Glutamatergic neuron (in vitro differentiated cells): ENCODE results near the gene TBCB. TPM values are rescaled to one million over a fixed set of nuclear protein-coding genes. Genes with fewer than 3 reads are reported as not detected.

Experiments
- DNase-seq: peaks from one replicate; pipeline ENCODE4 v3.0.0; 2022
- H3K27ac Mint-ChIP-seq: one replicate; pipeline ENCODE4 v1.8.0; 2020; ENCODE audit warnings: mild to moderate bottlenecking, mixed read lengths, inconsistent platforms; ENCODE audit not compliant: unreplicated experiment
- H3K27me3 Mint-ChIP-seq: one replicate; pipeline ENCODE4 v1.8.0; 2020; ENCODE audit warnings: mild to moderate bottlenecking, moderate library complexity, mixed read lengths, inconsistent platforms; ENCODE audit not compliant: unreplicated experiment
- H3K36me3 Mint-ChIP-seq: one replicate; pipeline ENCODE4 v1.8.0; 2020; ENCODE audit warnings: mild to moderate bottlenecking, mixed read lengths, inconsistent platforms; ENCODE audit not compliant: unreplicated experiment
- H3K4me1 Mint-ChIP-seq: one replicate; pipeline ENCODE4 v1.8.0; 2020; ENCODE audit warnings: mild to moderate bottlenecking, low read depth, mixed read lengths, inconsistent platforms; ENCODE audit not compliant: unreplicated experiment
- H3K4me3 Mint-ChIP-seq: one replicate; pipeline ENCODE4 v1.8.0; 2020; ENCODE audit warnings: mild to moderate bottlenecking, mixed read lengths, inconsistent platforms; ENCODE audit not compliant: unreplicated experiment
- H3K9me3 Mint-ChIP-seq: one replicate; pipeline ENCODE4 v1.8.0; 2020; ENCODE audit warnings: mild to moderate bottlenecking, moderate library complexity, mixed read lengths, inconsistent platforms; ENCODE audit not compliant: unreplicated experiment
- CTCF ChIP-seq: fragments of 200-600 bp; sonication (generic); IDR thresholded peaks from one replicate; pipeline ENCODE4 v1.5.0; 2021; ENCODE audit not compliant: partially characterized antibody, unreplicated experiment
- total RNA-seq: library from RNA; stranded (reverse); fragmentation: NEBNext Ultra II Directional; extraction: Animal tissue kit (Norgen Biotek cat#: 25700); gene quantifications from one replicate; pipeline ENCODE4 v1.2.1, GENCODE V29; 2021; ENCODE audit not compliant: unreplicated experiment

Gene TBCB
- total RNA-seq, 1 donor from 2014 or later = 337 TPM

- Mint-ChIP-seq H3K27me3 (peaks cover 5% of the 10 kb centered on the region), H3K36me3 (no peaks in the 10 kb centered on the region), H3K4me3 (no peak overlapping the region), H3K9me3 (peaks cover 5% of the 10 kb centered on the region), H3K27ac (no peak overlapping the region), H3K4me1 (no peaks in the 10 kb centered on the region)
- TF ChIP-seq CTCF = no peak
- no peak for DNase-seq
Measured at GRCh38 chr19:36103040-36103626, 12.1 kb upstream of the TBCB start.

- no peak for DNase-seq
- Mint-ChIP-seq H3K9me3 (peaks cover 5% of the 10 kb centered on the region), H3K27me3 (peaks cover 5% of the 10 kb centered on the region), H3K4me1 (no peaks in the 10 kb centered on the region), H3K27ac (no peak overlapping the region), H3K4me3 (no peak overlapping the region), H3K36me3 (no peaks in the 10 kb centered on the region)
- TF ChIP-seq CTCF = no peak
Measured at GRCh38 chr19:36103842-36104552, 11.3 kb upstream of the TBCB start.

GRCh38 chr19:36106441-36106840, 8.8 kb upstream of the TBCB start:
- TF ChIP-seq CTCF = no peak

GRCh38 chr19:36106991-36107390, 8.3 kb upstream of the TBCB start:
- no peak for TF ChIP-seq CTCF
- no peak for DNase-seq
- H3K9me3 Mint-ChIP-seq = peaks cover 7% of the 10 kb centered on the region
- H3K36me3 Mint-ChIP-seq = no peaks in the 10 kb centered on the region
- H3K4me3 Mint-ChIP-seq = no peak overlapping the region
- H3K4me1 Mint-ChIP-seq = peaks cover 6% of the 10 kb centered on the region
- peaks cover 5% of the 10 kb centered on the region for H3K27me3 Mint-ChIP-seq
- H3K27ac Mint-ChIP-seq = no peak overlapping the region

More at GRCh38 chr19:36106441-36106840, 8.8 kb upstream of the TBCB start:
- Mint-ChIP-seq H3K27ac (peak overlapping the region; percentile 31), H3K4me3 (no peak overlapping the region), H3K36me3 (no peaks in the 10 kb centered on the region), H3K4me1 (peaks cover 4% of the 10 kb centered on the region), H3K9me3 (peaks cover 5% of the 10 kb centered on the region), H3K27me3 (peaks cover 5% of the 10 kb centered on the region)
- no peak for DNase-seq

- DNase-seq = no peak
- Mint-ChIP-seq H3K9me3 (peaks cover 7% of the 10 kb centered on the region), H3K4me3 (no peak overlapping the region), H3K27ac (no peak overlapping the region), H3K4me1 (peaks cover 14% of the 10 kb centered on the region), H3K36me3 (no peaks in the 10 kb centered on the region), H3K27me3 (peaks cover 7% of the 10 kb centered on the region)
- TF ChIP-seq CTCF = no peak
Measured at GRCh38 chr19:36108684-36109083, 6.6 kb upstream of the TBCB start.
